ENCODE results near the gene CABLES2.
A peak's percentile ranks its signal among the peaks of the same experiment; 100 is the strongest.

CABLES2 gene

DNA sequence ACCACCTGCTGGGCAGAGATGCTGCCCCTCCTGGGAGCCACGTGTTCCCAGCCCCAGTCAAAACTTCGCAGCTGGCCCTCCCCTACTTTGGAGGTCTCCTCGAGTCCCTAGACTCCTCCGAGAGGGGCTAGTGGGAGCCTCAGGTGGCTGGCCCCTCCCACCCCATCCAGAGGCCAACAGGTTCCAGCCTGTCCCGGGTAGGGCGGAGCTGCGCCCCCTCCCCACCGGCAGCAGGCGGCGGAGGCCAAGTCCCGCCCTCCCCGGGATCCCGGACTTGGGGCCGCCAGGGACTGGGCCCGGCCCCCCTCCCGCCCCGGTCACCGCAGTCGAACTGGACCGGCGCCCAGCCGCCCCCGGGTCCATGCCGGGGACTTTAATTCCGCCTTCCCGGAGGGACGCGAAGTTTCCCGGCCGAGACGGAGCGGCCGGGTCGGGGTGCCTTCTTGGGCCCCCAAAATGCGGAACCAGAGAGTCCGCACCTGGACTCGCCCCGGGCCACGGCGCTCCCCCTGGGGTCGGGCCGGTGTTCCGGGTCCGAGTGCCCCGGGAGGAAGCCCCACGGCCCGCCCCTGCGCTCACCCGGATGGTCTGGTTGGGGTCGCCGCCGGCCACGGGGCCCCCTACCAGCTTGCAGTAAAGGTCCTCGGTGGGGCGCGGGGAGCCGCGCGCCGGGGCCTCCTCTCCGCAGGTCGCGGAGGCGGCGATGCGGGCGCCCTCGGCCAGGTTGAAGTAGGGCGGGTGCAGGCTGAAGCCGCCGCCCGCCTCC is 40.5 kb downstream of the CABLES2 start:
- H3K9me3 ChIP-seq (ENCODE audit: control insufficient read depth, insufficient read depth, low read length): no peaks in the 10 kb centered on the region
- peaks cover 6% of the 10 kb centered on the region; the same call in 1 of the 2 replicates for H4K20me1 ChIP-seq (ENCODE audit: control insufficient read depth, insufficient read depth, low read depth, low read length)
- H3F3A ChIP-seq (ENCODE audit: control insufficient read depth, insufficient read depth): peaks cover 9% of the 10 kb centered on the region; the same call in 1 of the 2 replicates
- no peaks in the 10 kb centered on the region for H3K36me3 ChIP-seq (ENCODE audit: control insufficient read depth, low read length)
- no peaks in the 10 kb centered on the region for H3K9me2 ChIP-seq (replicated peaks; ENCODE audit: control insufficient read depth, low read length)
- 0 out of 2 replicates have a peak overlapping the region, but pooled peaks have one; percentile 22 for H3K27ac ChIP-seq (ENCODE audit: low read depth, low read length)
- peaks cover 38% of the 10 kb centered on the region for H3K4me1 ChIP-seq (ENCODE audit: control insufficient read depth, low read length)
- peak overlapping the region; percentile 84 for H3K4me3 ChIP-seq (ENCODE audit: low read length)
- peak overlapping the region; percentile 92 for H3K4me2 ChIP-seq (ENCODE audit: low read length)
- no peak for TF ChIP-seq EZH2phosphoT487 (IDR thresholded peaks at IDR 0.05; ENCODE audit: borderline replicate concordance, low read length)
- TF ChIP-seq, protein P1, sequence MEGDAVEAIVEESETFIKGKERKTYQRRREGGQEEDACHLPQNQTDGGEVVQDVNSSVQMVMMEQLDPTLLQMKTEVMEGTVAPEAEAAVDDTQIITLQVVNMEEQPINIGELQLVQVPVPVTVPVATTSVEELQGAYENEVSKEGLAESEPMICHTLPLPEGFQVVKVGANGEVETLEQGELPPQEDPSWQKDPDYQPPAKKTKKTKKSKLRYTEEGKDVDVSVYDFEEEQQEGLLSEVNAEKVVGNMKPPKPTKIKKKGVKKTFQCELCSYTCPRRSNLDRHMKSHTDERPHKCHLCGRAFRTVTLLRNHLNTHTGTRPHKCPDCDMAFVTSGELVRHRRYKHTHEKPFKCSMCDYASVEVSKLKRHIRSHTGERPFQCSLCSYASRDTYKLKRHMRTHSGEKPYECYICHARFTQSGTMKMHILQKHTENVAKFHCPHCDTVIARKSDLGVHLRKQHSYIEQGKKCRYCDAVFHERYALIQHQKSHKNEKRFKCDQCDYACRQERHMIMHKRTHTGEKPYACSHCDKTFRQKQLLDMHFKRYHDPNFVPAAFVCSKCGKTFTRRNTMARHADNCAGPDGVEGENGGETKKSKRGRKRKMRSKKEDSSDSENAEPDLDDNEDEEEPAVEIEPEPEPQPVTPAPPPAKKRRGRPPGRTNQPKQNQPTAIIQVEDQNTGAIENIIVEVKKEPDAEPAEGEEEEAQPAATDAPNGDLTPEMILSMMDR (IDR thresholded peaks at IDR 0.05; ENCODE audit: low read depth, low read length, poor library complexity, severe bottlenecking): no peak
- H3K27me3 ChIP-seq (ENCODE audit: control insufficient read depth, low read length): peaks cover 34% of the 10 kb centered on the region
- peaks cover 22% of the 10 kb centered on the region for H3K79me2 ChIP-seq (ENCODE audit: control insufficient read depth, low read length)

DNA sequence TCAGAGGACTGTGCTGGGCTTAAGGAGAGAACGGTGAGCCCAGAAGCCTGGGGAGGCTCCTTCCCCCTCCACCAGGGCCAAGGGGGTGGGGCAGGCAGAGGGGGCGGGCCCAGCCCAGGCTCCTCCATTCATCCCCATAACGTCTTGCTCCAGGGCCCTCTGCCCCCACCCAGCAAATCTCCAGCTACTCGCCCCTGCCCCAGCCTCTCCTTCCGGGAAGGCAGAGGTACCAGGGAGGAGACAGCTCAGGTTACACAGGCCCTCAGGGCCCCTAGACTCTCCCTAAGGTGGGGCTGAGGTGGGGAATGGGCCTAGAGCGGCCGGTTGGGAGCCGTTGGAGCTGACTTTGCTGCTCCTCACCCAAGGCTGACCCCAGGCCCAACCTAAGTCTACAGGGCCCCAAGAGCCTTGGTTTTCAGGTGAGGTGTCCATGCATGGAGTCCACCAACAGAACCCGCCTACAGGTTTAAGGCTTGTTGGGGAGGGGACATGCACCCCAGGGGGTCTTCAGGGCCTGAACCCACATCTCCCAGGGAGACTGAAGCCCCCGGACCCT is 41.2 kb downstream of the CABLES2 start:
- peak overlapping the region; percentile 92 for H3K4me2 ChIP-seq (ENCODE audit: low read length)
- H3K79me2 ChIP-seq (ENCODE audit: control insufficient read depth, low read length): peaks cover 22% of the 10 kb centered on the region

DNA sequence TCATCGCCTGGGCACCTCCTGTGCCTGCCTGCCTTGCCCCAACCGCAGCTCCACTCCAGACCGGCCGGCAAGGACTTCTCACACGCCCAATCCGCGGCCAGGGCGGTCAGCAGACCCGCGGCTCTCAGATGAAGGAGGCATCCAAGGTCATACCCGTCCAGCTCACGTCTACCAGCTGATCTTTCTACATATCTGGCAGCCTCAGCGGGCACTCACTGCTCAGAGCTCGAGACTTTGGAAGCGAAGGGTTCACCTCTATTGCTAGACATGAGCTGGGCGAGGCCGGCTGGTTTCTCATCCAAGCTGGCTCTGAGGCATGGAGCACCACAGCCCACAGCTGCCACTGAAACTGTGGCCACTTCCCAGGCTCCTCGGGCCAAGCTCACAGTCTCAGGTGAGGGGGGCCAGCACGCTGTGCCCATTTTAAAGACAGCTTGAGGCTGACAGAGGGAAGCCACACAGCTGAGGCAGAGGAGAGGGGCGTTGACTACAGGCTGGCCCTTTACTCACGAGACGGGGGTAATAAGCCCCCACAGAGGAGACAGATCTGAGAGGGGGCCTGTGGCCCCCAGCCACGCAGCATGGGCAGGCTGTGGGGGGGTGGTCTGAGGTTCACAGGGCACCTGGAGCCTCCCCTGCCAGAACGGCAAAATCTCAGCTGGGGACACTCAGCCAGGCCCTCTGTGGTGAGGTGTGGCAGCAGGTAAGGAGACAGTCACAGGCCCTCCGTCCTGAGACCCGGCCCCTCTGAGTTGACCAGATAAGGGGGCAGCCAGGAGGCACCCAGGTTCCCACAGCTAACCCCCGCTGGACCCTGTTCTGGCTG is 42.0 kb downstream of the CABLES2 start:
- H3K9me2 ChIP-seq (replicated peaks; ENCODE audit: control insufficient read depth, low read length): no peaks in the 10 kb centered on the region
- peaks cover 27% of the 10 kb centered on the region for H3K27me3 ChIP-seq (ENCODE audit: control insufficient read depth, low read length)
- peaks cover 9% of the 10 kb centered on the region; the same call in 1 of the 2 replicates for H3F3A ChIP-seq (ENCODE audit: control insufficient read depth, insufficient read depth)
- H4K20me1 ChIP-seq (ENCODE audit: control insufficient read depth, insufficient read depth, low read depth, low read length): peaks cover 6% of the 10 kb centered on the region; the same call in 1 of the 2 replicates
- peaks cover 38% of the 10 kb centered on the region for H3K4me1 ChIP-seq (ENCODE audit: control insufficient read depth, low read length)
- no peak overlapping the region for H3K27ac ChIP-seq (ENCODE audit: low read depth, low read length)
- no peaks in the 10 kb centered on the region for H3K36me3 ChIP-seq (ENCODE audit: control insufficient read depth, low read length)
- peaks cover 22% of the 10 kb centered on the region for H3K79me2 ChIP-seq (ENCODE audit: control insufficient read depth, low read length)
- TF ChIP-seq EZH2phosphoT487 (IDR thresholded peaks at IDR 0.05; ENCODE audit: borderline replicate concordance, low read length): no peak
- TF ChIP-seq, protein P1 (IDR thresholded peaks at IDR 0.05; ENCODE audit: low read depth, low read length, poor library complexity, severe bottlenecking): no peak
- H3K4me2 ChIP-seq (ENCODE audit: low read length): peak overlapping the region; percentile 92
- H3K4me3 ChIP-seq (ENCODE audit: low read length): peak overlapping the region; percentile 84
- no peaks in the 10 kb centered on the region for H3K9me3 ChIP-seq (ENCODE audit: control insufficient read depth, insufficient read depth, low read length)

More for the DNA sequence above, 41.2 kb downstream of the CABLES2 start:
- TF ChIP-seq EZH2phosphoT487 (IDR thresholded peaks at IDR 0.05; ENCODE audit: borderline replicate concordance, low read length): no peak
- TF ChIP-seq, protein P1 (IDR thresholded peaks at IDR 0.05; ENCODE audit: low read depth, low read length, poor library complexity, severe bottlenecking): no peak
- Histone ChIP-seq H3K36me3 (ENCODE audit: control insufficient read depth, low read length) (no peaks in the 10 kb centered on the region), H3K9me3 (ENCODE audit: control insufficient read depth, insufficient read depth, low read length) (no peaks in the 10 kb centered on the region), H3K27me3 (ENCODE audit: control insufficient read depth, low read length) (peaks cover 34% of the 10 kb centered on the region), H3K4me1 (ENCODE audit: control insufficient read depth, low read length) (peaks cover 38% of the 10 kb centered on the region), H3K4me3 (ENCODE audit: low read length) (peak overlapping the region; percentile 84), H3K9me2 (replicated peaks; ENCODE audit: control insufficient read depth, low read length) (no peaks in the 10 kb centered on the region), H4K20me1 (ENCODE audit: control insufficient read depth, insufficient read depth, low read depth, low read length) (peaks cover 6% of the 10 kb centered on the region; the same call in 1 of the 2 replicates), H3K27ac (ENCODE audit: low read depth, low read length) (0 out of 2 replicates have a peak overlapping the region, but pooled peaks have one; percentile 22), H3F3A (ENCODE audit: control insufficient read depth, insufficient read depth) (peaks cover 9% of the 10 kb centered on the region; the same call in 1 of the 2 replicates)
